CD4-positive, alpha-beta T cell treated with Interleukin-15 for 4 hours (primary cell): ENCODE data around the gene ACTRT3.

ENCODE experiments used
- DNase-seq: peaks from one replicate; pipeline ENCODE4 v3.0.0-alpha.2; 2020; ENCODE audit warnings: low spot score

ACTRT3 gene

DNA sequence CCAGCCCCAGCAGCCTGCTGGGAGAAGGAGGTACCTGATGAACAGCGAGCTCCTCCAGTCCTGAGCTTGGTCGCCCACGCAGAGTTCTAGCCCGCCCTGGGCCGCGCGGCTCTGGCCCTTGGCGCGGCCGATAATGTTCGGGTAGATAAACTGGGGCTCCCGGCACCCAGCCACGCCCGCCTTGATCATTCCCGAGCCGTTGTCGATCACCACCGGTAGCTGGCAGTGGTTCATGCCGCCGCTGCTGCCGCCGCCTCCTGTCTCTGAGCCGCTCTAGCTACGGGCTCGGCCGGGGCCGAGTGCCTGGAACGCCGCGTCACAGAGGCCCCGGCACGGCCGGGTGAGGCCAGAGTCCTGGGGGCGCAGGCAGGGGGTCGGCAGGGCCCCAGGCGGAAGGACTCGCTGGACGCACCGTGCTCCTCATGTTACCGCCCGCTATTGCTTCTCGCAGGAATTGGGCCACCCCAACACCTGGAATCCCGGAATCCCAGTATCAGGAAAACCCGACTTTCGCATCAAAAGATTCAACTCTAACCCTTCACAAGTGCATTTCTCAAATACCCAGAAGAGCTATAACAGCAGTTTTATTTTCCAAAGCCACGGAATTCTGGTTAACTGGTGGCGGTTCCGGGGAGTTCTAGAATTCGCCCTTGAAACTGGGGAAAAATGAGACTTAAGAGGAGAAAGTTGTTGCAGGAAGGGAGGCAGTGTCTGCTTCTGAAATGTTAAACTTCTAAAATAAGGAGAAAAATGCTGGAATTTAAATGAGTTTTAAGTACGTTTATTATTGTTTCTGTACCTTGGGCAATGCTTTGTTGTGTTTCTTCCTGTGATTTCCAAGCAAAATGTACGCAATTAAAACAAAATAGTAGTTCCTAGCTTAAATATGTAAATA, at the start of gene ACTRT3:
ACTRT3 (minus strand) TSS at position 275 of the 895 bp plus-strand sequence; CDS start at position 234, 41 bp downstream.
- peak; percentile 62 for DNase-seq

DNA sequence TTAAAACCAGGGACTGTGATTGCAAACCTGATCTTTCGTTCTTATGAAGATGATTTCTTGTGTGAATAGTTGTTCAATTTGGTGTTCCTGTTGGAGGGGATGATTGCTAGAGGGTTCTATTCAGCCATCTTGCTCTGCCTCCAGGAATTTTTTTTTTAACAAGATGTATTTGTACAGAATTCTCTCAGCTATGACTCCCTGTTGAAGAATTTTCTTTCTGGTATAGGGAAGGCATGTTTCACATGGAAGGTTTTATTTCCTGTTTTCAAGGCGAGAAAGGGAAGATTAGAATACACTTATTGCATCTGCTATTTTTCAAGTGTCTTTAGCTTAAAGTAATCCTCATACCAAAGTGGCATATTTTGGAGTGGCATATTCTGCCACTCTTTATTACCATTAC, 49.0 kb upstream of the ACTRT3 start:
- DNase-seq: no peak

DNA sequence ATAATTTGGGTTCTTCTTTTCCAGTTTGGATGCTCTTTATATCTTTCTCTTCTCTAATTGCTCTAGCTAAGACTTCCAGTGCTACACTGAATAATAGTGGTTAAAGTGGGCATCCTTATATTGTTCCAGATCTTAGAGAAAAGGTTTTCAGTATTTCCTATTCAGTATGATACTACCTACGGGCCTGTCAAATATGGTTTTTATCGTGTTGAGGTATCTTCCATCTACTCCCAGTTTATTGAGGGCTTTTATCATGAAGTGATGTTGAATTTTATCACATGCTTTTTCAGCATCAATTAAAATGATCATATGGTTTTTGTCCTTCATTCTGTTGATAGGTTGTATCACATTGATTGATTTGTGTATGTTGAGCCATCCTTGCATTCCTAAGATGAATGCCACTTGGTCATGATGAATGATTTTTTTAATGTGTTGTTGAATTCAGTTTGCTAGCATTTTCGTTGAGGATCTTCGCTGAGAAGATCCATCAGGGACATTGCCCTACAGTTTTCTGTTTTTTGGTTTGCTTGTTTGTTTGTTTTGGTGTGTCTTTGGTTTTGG, 46.3 kb upstream of the ACTRT3 start:
- DNase-seq: no peak

DNA sequence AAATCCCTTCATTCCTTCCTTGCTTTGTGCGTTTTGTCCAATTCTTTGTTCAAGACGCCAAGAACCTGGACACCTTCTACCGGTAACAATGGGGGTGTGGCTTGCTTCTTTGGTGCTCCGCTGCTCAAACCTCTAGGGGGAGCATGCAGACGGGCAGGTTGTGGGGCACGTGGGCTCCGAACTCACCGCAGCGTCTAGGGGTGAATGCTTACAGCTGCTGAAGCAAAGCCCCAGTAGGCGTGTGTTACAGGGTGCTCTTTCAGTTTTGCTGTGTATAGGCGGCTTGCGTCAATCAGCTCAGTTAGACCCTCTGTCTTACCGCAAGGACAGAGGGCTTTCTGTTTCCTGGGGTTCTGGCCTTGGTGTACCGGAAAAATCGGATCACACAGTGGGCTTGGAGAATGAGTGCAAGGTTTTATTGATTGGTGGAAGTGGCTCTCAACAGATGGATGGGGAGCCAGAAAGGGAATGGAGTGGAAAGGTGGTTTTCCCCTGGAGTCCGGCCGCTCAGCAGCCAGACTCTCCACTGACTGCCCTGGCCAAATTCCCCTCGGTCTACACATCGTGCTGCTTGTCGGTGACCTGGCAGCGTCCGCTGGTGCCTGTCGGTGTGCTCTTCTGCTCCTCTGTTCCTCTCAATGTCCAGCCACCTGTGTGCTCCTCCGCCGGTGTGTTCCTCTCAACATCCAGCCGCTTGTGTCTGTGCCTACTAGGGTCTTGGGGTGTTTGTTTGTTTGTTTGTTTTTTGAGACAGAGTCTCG, 44.6 kb upstream of the ACTRT3 start:
- DNase-seq: peak; percentile 79

DNA sequence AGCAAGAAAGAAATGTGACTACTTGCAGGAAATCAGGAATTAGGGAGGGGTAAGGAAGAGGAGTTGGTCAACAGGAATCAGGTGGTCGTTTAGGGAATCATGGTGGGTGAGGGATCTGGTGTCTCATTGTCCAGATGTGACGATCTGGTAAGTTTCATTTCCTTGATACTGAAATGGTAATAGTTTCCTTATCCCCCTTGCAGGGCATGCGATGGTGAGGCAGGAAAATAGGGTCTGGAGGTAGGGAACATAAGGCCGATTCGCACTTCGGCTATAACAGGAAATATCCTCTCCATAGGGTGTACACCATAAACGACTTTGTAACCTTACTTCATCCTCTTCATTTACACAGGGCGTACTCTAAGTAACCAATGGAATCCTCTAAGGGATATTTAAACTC, 43.9 kb upstream of the ACTRT3 start:
- DNase-seq: no peak

DNA sequence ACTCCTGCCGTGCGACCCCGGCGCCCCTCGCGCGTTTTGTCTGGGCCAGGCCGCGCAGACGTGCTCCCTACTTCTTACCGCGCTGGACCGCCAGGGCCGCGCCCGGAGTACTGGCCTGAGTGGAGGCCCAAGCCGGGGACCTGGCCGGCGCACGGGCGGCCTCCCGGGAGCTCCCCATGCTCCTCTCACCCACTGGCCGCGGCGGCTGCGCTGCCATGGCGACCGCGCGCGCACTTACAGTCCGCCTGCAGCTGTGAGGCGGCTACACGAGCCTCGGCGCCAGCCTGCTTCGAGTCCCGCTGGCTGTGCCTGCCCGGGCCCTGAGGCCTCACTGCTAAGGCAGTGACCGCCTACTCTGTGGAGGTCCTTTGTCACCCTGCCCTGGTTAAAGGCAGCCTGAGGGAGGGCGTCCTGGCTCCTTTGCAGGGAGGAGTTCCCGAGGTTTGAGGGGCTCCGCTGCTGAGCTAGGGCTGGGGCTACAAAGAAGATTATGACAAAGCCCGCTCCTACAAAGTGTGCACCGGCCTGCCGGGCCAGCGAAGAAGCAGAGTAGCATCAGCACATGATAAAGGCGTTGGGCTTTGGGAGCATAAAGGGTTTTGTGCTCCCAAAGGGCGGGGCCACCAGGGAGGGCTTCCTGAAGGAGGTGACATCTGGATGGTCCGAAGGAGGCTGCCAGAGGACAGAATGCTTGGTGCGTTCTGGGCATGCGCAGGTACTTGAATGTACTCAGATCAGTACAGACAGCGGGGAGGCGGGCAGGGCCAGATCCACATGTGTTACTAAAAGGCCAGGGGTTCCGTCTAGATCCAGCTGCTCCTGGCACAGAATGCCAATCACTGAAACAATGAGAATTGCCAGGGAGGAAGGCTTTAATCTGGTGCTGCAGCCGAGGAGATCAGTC, 43.2 kb upstream of the ACTRT3 start, which contains the start of the genes LRRC34 and LRRIQ4:
LRRC34 (minus strand) TSS at position 573 of the 904 bp plus-strand sequence; CDS start at position 217, 356 bp downstream.
LRRIQ4 (plus strand) TSS at position 539 of the 904 bp plus-strand sequence. CDS start 9,052 bp downstream, outside the sequence.
- peak; percentile 68 for DNase-seq

DNA sequence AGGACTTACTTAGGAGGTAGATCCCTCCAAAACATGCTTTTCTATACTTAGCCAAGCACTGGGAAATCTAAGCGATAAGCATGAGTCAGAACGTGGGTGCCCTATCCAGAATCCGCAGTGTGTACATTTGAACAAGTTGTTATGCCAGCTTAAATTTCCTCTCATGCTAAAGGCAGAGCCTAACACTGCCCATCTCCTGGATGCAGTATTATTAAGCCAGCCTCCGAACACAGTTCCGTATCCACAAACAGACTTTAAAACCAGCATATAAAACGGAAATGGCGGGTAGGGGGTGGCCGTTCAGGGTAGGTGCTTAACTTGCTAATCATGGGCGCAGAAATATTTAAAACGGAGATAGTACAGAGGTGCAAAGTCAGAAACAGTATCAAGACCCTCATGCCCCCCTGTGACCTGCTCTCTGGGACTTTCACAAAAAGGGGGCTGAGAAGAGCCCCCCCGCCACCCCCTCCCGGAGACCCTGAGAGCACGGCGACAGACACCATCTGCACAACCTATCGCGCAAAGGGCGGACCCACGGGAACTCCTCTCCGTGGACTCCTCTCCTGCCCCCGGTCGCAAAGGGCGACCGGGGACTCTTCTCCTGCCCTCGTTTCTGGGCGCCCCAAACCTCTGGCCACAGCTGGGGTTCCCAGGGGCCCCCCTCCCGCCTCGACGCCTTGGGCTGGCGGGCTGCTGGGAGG, 42.4 kb upstream of the ACTRT3 start:
- DNase-seq: no peak

DNA sequence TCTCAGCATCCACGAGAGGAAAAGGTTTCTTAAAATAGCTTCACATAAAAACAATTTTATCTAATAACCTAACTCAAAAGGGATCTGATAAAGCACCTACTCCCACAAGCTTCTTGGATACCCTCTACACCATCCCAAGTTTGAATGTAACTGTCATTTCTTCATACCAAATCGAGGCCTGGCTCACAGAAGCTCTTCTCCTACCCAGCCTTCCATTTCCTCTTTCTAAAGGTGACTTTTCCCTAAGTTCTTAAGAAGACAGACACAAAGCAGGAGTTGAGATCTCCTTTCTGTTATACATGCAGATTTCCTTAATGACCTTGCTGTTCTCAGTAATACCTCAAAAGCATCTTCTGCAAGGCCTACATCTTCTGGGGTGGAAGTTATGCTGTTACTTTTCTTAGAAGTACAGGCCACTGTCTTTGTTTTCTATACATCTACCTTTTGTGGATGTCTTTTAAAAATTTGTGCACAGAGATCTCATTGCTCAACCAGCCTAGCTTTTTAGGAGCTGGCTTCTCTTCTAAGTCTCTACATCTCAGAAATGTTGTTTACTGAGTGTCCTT, 40.0 kb upstream of the ACTRT3 start:
- DNase-seq: no peak

DNA sequence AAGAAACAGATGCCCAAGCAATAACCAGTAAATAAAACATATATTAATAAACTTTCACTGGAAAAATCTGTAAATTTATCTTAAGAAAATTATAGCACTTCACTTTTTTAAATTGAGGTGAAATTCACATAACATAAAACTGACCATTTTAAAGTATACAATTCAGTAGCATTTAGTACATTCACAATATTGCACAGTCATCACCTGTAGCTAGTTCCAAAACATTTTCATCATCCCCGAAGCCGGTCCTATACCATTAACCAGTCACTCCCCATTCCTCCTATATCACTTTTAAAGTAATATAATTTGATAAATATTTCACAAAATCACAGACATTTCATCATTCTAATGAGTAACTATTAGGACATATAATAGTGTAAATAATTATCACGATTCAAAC, 35.3 kb upstream of the ACTRT3 start:
- no peak for DNase-seq

DNA sequence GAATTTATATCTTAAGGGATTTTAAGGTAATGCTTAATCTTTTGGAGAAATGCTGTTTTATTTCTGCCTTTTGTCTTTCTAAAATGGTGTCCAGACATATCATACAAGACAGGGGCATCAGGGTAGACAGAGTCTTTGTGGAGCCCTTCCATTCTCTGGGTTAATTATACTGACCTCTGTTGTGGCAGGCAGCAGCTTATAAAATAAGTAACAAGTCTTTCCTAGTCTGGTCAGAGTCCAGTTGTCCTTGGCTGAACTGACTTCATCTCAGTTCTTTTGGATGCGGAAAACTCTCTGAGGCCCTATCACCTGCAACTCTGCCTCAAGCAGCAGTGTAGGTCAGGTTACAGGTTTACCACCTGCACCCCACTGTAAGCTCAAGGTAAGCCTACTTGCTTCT, 23.0 kb upstream of the ACTRT3 start:
- DNase-seq: no peak

DNA sequence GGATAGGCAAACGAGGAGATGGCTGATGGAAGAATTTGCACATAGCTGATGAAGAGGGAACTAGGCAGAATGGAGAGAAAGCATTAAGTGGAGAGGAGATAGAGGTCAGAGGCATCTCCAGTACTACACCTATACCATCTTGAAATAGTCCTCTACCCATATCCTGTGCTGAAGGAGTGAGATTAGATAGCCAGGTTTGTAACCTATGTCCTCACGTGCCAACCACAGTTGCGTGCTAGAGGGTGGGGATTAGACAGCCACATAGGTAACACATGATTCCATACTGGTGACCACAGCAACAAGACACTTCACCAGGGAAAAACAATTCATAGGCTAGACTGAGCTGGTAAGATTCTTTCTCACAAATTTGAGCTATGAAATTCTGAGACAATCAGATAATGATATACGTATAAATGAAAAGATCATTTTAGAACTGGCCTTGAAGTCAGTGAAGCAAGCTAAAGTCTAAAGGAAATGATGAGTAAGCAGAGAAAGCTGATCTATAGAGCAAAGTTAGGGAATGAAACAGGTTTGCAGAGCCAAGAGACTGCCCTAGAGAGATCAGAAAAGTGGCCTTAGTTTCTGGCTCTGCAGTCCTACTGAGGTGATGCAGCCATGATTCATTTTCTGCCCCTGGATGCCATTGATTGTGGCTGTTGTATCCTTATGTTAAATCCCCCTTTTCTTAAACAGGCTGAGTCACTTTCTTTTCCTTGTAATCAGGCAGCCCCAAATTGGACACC, 21.5 kb upstream of the ACTRT3 start:
- no peak for DNase-seq

DNA sequence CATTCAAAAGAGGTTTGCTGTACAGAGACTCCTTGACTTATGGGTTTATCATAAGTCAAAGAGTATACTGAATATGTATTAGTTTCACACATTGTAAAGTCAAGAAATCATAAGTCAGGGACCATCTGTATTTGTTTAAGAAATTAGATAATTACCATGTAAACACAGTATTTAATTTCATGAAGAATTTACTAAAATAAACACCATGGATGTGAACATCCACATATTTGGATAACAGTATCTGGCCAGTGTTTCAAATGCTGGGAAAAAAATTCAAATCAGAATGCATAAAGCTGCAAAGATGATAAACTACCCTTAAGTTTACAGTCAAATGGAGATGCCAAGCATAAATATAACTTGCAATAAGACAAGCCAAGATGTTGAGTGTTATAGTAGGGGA, 20.9 kb upstream of the ACTRT3 start:
- no peak for DNase-seq

DNA sequence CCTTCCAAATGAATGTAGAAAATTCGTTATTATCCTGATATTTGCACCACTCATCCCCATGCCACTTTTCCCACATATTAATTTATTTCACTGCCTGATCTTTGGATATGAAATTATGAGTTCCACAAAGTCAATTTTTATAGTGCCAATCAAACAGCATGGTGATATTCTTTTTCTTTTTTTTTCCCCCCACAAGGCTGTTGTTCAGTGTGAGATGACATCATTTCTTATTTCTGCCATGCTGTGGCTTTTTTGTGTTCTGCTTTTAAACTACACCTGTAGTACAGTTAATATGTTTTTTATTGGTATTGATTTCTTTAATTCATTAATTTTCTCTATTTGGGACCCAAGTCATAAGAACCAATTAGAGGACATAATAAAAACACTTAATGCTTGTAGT, 18.4 kb upstream of the ACTRT3 start:
- no peak for DNase-seq

DNA sequence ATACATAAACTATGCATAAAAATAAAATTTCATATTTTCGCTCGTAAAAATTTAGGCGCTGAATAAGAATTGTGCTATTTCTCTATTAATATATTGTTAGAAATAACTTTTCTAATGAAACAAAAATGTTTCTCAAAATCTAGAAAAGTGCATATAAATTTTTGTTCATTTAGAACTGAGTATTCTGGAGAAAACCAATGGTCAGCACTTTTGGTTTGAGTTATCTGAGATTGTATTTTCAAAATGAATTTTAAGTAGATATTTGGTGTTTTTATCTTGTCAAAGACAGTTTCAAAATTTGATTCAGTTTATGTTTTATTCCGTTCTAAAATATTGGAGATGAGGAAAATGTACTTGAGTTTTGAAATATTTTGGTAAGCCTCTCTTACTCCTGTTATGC, 17.8 kb upstream of the ACTRT3 start:
- no peak for DNase-seq

DNA sequence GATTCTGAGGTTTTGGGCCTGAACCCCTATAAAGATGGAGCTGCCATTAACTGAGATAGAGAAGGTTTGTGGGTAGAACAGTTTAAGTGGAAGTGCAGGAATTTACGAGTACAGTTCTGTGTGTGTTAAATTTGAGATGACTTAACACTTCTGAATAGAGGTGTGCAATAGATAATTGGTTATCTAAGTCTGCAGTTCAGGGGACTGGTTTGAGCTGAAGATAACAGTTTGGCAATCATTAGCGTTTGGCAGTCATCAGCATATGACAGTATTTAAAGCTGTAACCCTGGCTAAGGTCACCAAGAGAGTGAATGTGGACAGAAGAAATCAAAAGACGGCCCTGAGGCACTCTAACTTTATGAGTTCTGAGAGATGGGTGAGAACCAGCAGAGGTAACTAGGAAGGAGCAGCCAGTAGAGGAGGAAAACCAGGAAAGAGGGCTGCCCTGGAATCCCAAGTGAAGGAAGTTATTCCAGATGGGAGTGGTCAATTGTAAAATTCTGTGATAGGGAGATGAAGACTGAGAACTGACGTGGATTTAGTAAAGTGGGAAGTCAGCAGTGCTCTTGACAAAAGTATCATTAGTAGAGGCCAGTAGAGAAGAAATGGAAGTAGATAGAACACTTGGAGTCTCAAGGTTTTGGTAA, 12.0 kb upstream of the ACTRT3 start:
- no peak for DNase-seq

DNA sequence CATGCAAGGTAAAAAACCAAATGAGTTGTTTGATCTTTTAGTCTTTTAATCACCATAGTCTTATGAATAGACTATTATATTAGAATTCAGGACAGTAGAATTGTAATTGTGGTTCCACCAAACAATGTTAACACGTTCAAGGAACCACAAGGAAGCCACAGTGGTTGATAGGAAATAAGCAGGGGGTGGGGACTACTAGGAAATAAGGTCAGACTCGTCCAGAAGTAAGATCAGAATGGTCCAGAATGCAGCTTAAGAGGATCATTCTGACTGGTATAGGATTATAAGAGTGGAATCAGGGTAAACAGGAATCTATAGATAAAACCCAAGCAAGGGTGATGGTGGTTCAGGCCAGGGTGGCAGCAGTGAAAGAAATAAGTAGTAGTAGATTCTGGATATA, 11.4 kb upstream of the ACTRT3 start:
- no peak for DNase-seq

DNA sequence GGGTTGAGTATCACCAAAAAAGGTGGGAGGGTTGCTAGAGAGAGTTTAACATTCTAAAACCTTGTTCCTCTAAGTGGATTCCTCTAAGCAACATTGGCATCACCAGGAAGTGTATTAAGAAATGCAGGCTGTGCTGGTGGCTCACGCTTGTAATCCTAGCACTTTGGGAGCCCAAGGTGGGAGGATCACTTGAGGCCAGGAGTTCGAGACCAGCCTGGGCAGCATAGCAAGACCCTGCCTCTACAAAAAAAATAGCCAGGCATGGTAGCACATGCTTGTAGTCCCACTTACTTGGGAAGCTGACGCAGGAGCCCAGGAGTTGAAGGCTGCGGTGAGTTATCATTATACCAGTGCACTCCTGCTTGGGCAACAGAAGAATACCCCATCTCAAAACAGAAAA, 8.5 kb upstream of the ACTRT3 start:
- DNase-seq: no peak

DNA sequence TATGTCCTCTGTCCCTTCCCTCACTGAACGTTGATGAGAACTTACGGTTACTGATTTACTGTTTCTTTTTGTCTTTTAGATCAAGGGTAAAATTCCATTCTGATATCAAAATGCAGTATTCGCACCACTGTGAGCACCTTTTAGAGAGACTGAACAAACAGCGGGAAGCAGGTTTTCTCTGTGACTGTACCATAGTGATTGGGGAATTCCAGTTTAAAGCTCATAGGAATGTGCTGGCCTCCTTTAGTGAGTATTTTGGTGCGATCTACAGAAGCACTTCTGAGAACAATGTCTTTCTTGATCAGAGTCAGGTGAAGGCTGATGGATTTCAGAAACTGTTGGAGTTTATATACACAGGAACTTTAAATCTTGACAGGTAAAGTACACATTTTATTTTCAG, 4.8 kb upstream of the ACTRT3 start:
- no peak for DNase-seq
